Ecto neural progenitor cell (in vitro differentiated cells): ENCODE results near the gene S100A11.
A peak's percentile ranks its signal among the peaks of the same experiment; 100 is the strongest.

Experiments
- DNase-seq: peaks from one replicate; pipeline ENCODE4 v3.0.0-alpha.2; 2018; ENCODE audit warnings: low spot score

Gene S100A11

DNA sequence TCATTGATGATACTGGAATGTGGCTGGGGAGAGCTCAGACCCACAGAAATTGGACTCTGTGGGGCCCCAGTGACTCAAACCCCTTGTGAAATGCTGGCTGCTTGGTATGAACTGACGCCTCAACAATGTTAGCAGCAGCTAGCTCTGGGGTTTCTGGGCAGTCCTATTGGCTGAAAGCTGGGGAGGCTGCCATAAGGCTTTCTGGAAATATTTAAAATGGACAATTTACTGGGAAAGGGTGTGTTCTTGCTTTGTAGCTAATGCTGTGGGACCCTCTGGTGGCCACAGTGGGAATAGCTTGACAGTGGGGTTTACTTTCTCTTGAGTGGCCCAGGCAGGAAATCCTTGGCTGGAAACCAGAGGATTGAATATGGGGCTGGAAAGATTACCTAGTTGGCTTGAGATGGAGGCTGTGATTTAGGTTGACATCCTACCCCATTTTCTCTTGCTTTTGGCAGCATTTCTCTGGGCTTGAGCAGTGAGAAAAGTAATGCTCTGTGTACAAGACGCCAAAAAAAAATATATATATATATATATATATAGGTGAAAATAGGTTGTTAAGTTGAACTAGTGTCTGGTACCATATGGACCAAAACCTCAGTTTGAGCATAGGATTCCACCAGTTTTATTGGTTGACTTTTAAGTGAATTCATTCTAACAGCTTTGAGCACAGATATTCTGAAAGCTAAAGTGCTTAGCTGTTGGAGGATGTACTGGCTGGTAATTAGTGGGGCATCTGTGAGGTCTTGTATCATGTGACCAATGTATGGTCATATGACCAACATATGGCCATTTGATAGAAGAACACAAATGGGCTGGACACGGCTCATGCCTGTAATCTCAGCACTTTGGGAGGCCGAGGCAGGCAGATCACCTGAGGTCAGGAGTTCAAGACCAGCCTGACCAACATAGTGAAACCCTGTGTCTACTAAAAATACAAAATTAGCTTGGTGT is 34.9 kb downstream of the S100A11 start:
- DNase-seq = peak; percentile 83

DNA sequence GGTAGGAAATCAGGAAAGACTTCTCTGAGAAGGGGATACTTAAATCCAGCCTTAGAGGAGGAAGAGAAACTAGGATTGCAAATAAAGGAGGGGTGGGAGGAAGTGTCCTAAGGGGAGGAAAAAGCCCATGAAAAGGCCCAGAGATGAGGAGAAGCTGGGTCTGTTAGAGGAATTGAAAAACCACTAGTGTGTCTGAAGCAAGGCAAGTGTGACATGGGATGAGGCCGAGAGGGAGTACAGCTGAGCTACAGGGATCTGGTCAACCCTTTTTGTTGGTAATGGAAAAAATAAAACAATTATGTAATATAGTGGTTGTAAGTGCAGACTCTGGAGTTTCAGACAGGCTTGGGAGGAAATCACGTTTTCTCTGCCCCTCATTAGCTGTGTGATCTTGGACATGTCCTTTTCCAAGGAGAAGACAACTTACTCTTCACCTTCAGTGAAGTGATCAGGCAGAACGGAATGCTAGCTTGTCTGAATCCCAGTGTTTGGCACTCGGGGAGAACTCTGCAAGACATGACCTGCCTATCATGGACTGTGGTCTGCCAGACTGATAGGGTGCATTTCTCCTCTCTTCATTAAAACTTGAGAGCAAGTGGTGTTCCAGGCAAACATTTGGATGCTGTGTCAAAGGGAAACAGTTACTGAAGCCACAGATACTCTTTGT is 35.7 kb downstream of the S100A11 start:
- DNase-seq = no peak

DNA sequence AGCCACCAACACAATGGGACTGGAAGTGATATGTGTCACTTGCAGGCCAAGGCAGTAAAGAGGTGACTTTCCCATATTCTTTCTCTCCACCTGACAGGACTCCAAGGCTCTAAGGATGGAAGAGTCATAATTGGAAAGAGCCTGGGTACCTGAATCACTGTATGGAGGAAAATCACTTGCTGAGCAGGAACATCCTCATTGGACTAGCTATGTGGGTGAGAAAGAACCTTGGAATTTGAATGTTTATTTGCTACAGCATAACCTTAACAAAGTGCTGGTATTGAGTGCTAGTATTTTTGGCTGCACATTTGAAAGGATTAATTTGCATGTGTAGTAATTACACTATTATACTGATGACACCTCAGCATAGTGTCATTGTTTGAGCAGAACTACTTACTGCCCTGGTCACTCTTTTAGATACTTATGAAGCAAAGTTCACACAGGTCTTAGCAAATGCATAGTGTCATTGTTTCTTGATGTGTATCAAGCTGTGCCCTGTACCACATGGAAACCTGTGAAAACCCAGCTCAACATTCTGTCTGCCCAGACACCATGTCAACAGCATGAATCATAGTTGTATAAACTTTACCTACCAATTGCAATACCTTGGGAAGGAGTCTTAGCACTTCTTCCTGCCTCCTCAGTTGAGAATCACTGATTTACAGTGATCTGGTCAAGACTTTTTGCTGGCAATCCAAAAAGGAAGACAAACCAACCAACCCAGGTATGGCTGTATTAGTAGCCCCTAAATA is 38.0 kb downstream of the S100A11 start:
- no peak for DNase-seq

DNA sequence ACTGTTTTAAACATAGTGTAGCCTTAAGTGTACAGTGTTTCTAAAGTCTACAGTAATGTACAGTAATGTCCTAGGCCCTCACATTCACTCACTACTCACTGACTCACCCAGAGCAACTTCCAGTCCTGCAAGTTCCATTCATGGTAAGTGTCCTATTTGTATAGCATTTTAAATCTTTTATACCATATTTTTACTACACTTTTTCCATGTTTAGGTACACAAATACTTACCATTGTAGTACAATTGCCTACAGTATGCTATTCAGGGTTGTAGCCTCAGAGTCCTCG is 39.6 kb downstream of the S100A11 start:
- DNase-seq = no peak

DNA sequence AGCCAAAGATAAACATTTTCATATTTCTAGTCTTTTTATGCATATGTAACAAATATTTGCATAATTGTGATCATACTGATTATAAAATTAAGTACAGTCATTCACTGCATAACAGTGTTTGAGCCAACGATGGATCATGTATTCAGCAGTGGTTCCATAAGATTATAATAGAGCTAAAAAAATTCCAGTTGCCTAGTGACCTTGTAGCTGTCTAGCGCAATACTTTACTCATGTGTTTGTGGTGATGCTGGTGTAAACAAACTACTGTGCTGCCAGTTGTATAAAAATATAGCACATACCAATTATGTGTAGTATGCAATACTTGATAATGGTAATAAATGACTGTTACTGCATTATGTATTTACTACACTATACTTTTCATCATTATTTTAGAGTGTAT is 41.0 kb downstream of the S100A11 start:
- DNase-seq = no peak

DNA sequence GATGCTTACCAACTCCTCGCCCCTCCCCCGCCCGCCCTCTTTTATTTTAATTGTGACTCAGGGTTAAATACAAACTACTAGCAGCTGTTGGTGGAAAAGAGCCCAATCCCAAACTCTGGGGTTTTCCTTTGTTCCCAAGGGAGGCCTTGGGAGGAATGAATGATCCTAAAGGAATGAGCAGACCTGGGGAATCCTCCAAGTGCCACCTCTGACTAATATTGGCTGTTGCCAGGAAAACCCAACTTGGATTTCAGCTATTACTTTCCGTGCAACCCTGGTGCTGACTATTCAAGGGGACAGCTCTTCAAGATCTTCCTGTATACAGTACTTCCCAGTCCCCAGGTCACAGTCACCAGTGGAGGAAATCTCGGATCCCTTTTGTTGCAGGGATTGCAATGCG is 41.8 kb downstream of the S100A11 start:
- DNase-seq = no peak

DNA sequence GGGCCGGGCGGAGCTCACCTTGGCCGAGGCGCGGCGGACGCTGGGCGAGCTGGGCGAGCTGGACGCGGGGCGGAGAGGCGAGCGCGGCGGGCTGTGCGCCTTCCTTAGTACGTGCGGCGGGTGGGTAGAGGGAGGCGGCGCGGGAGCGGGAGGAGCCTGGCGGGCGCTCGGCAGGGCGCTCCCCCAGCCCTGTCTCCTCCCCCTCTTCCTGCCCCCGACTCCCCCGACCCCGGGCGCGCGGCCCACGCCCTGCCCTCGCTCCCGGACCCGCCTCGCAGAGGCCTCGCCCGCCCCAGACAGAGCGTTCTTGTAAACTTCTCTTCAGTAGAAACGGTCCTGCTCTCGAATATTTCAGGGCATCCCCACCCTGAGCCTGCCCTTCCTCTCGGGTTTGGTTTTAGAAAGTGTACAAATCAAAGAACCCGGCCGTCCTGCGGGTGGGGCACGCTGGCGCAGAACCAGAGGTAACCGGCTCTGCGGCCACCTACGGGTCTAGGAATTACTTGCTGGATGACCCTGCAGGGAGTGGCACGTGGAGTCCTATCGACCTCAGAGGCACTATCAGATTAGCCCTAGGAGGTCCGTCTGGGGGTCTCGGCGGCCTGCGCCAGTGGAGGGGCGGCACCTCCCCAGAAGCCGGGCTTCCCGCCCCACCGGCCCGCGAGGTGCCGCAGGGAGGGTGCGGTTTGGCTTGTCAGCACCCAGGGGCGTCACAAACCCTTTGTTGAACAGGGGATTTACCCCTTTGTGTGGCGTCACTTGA is 42.9 kb downstream of the S100A11 start, which contains the start of gene S100A10:
Gene S100A10, minus strand, starts transcription at position 126 of the 763 bp plus-strand sequence. CDS start 7,629 bp downstream, outside the sequence.
- peak; percentile 80 for DNase-seq

DNA sequence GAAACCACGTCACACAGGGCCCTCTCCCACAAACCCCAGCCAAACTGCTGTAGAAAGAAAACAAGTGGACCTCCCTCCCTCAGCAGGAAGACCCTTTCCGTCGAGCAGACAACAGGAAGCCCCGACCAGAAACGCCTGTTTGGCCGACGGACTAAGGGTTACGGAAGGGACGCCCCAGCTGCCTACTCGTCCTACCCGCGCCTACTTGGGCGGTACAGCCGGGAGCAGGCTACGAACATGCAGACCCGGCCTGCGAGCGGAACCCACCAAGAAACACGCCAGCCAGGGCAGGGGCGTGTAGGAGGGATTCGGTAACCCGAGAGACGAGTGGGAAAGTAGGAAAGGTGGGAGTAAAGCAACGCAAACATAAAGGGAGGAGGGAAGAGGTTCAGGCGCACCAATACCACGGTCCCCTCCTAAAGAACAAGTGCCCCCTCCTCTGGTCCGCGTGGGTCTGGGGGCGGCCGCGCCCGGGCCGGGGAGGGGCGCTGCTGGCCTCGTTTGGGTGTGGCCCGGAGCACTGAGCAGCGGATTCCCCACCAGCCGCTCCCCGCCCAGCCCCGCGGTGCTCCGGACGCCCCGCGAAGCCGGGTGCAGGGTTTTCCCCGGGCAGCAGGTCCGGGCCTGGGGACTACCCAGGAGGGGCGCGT is 43.6 kb downstream of the S100A11 start:
- peak; percentile 56 for DNase-seq

DNA sequence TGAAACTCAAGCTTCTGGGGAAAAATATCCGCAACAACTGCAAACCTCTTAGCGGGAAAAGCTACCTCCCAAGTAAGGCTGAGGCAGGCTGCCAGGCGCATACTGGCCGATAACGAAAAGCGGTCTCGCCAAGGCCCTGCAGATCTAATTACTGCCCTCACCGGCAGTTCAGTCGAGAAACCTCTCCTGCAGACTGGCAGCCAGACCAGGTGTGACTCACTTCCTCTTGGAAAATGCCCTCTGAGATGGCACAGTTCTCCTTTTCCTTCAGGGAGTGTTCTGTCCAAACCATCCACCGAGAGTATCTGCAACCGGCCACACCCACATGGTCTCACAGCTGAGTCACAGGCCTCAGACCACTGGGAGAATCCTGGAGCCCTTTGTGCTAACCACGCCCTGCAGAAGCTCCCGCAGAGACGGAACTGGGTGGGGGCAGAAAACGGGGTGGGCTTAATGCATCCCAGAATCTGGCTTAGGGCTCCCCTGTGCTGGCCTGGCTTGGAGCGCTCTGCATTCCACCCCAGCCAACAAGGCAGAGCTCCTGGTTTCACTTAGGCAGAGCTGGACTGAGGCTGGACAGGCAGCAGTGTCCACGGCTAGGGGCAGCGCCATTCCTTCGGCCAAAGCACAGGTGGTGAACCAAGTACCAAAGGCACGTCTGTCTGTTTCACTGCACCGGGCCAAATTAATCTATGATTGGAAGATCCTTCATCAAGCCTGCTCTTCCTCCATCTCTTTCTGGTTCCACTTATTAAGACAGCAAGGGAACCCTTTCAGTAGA is 44.3 kb downstream of the S100A11 start:
- peak; percentile 62 for DNase-seq

DNA sequence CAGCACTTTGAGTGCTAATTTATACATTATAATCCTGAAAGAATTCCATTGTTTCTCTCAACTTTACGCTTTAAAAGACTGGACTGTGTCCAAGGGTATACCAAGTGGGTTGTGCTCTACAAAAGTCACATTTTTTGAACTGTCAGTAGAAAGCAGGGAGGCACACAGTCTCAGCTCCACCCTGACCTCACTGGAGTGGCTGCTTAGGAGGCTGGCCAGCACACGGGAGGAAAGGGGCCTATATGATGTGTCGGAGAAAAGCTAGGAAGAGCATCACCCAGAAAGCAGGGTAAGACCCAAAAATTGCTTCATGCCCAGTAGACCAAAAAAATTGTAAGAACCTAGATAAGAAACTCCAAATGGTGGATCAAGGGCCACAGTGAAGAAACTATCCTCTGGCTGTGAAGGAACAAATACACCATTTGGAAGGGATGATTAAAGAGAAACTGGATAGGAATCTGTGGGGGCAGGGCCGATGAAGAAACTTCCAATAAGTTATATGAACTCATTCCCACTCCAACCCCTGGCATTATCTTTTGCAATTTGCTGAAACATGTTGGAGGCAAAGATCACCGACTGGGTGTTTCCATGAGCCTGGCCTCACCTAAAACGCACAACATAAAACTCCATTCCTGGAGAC is 45.0 kb downstream of the S100A11 start:
- DNase-seq = no peak

DNA sequence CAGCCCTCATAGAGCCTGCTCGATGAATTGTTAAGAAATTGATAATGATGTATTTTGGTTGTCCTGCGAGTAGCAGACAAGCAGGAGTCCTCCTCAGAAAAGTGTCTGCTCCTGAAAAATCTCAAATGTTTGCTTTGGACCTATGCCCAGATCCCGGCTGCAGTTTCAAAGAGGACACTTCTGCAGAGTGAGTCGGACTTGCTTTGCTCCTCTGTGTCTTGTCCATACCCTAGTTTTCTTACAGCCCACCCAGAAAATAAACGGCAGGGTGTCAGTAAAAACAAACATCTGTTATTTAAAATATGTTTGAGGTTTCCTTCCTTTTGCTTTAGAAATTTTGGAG is 46.0 kb downstream of the S100A11 start:
- no peak for DNase-seq

DNA sequence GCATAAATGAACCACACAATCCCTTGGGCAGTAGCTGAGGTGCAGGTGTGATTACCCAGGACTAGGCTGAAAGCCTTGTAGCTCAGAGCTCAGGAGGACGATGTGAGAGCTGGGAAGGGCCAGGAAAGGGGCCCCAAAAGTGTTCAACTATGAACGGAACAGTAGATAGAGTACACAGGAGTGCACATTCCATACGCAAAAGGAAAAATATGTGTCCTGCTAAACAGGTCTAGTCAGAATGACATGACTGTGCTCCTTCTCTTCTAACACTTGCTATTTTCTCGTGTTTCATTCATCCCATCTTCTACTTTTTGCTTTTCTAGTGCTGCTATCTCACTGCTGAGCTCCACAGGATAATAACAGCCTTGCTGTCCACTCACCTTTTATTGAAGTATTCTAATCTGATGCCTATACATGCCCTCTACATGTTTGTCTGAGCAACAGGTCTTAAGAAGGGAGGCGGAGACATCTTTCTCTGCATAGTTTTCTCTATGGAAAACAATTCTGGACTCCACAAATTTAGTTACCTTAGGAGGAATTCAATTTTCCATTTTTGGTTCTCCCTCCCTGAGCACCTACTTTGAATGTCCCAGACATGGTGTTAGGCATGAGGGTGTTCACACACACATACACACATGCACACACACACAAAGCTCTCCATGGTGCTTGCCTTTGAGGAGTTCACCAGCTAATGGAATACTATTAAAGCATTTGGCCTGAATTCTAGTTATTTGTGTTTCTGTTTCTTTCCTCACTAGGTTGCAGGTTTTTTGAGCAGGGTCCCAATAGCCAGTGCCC is 46.5 kb downstream of the S100A11 start:
- DNase-seq = no peak

DNA sequence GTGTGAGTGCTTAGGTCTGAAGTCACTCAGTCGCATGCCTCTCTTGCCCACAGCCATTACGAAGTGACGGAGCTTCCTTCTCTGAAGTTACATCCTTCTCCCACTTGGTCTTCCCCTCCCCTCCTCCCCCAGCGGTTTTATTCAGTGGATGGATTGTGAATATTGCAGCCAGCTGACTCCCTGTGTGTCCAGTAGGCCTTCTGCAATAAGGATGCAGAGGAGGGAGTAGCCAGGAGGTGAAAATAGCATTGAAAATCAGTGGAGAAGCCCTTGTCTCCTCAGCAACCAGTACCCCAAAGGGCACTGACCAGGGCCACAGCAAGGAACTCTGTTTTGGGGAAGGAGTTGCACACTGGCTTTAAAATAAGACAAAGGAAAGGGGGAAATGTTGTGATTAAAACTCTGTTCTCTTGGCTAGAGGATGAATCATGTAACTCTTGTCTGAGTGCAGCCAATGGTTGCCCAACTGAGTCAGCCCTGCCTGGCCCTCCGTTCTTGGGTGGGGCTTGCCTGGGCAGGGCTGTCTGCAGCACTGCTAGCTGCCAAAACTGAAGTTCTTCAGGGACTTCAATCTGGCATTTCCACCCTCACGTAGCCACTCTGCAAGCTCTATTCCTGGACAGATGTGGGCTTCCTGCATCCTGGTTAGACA is 47.5 kb downstream of the S100A11 start:
- no peak for DNase-seq

DNA sequence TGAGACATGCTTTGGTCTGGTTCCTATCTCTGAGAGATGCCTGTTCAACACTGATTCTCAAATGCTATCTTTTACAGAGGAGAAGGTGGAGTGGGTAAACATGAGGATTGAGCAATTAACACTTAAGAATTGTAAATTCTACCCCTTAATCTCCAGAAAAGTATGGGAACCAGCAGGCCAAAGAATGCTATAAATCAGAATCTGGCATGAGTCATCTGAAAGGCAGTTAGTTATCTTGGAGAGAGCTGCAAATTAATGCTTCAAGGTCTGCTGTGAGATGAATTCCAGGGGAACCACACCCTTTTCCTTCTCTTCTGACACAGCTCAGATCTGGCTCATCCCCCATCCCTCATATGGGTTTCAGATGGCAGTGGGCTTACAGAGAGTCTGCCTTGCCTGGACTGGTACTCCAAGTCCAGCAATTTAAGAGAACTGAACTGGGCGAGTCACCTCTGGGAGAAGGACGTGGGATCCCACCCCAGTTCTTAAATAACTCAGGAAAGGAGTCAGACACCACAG is 48.3 kb downstream of the S100A11 start:
- no peak for DNase-seq

DNA sequence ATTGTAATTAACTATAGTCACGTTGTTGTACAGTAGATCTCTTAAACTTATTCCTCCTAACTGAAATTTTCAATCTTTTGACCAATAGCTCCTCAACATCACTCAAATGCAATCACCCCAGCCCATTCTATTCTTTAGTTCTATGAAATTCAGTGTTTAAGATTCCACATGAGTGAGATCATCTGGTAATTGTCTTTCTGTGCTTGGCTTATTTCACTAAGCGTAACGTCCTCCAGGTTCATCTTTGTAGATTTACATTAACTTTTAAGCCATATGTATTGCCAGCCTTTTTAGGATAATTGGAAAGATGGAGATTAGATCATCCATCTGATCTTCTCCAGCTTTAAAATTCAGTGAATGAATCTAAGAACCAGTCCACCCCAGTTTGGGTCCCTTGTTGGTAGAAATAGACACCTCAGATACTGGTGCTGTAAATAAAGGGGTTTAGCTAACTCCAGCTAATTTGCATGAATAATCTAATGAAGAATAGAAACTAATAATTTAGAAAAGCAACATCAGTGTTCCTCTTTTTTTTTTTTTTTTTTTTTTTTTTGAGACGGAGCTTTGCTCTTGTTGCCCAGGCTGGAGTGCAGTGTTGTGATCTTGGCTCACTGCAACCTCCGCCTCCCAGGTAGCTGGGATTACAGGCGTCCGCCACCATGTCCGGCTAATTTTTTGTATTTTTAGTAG is 50.2 kb downstream of the S100A11 start:
- no peak for DNase-seq

DNA sequence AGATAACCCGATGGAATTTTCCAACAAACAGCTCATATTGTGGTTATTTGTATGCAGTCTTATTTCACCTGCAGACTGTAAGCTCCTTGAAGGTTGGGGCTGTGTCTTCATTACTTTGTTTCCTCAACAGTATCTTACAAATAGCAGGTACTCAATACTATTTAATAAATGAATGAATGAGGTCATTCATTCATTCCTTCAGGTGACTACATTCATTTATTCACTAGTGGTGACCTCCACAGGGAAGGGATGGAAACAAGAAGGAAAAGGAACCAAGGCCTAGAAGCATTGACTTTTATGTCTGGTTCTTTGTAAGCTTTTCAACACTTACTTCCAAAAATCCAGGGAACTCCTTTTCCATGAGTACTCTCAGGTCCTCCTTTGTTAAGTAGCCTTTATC is 51.0 kb downstream of the S100A11 start:
- DNase-seq = no peak

DNA sequence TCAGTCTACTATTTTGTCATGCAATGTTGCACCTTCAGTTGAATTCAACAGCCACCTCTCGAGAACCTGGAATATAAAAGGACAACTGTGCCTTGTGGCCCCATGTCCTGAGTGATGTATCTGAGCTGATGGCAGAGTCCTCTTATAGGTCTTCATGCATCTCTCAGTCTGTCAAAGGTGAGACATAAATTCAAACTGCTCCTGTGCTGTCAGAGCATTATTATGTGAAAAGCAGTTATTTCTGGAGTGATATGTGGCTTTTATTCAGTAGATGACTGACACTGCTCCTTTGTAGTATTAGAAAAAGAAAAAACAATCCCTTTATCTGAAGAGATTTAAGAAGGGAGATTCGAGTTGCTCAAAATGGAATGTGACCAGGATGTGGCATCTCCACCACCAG is 51.5 kb downstream of the S100A11 start:
- no peak for DNase-seq

DNA sequence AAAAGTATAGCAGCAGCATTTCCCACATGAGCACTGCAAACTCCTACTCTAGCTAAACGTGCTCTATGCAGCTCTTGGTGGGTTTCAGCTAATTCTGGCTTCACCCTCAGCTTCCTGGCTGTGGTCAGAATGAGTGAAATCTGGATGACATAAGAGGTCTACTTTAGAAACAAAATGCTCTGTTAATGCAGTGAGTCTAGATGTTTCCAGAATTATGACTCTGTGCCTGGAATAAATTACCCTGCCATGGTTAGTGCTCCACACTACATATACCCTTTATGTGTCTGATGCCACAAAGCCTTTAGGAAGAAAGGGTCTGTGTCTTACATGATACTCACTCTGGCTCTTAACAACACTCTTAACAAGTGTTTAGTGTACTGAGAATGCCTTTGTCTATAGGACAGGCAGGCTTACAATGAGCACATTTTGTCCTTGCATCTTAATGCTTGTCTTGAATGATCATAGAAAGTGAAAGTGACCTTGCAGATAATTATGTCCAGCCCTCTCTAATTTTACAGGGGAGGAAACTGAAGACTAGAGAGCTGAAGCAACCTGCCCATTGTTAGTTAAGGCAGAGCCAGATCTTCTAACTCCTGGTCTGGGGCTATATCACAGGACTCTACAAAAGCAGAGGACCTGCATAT is 52.4 kb downstream of the S100A11 start:
- DNase-seq = no peak
